Stimulated activated CD4-positive, alpha-beta T cell treated with anti-CD3 and anti-CD28 coated beads, TNF-alpha, amount 100 ng/mL, for 4 hours (primary cell): Measurements from ENCODE around the gene MIB2.
"Not testable (repeated sequence)": the region's sequence is repeated elsewhere in the genome, so short reads cannot be mapped to it uniquely, and the experiment has no call there.

Experiments used
- DNase-seq, 3 experiments: peaks; one replicate each; pipeline ENCODE4 v3.0.0-alpha.2; 2020; ENCODE audit warnings: low read depth in 3 of 3

MIB2 gene

GRCh38 chr1:1626207-1627141, 11.2 kb downstream of the MIB2 start:
- DNase-seq: no peak

DNA sequence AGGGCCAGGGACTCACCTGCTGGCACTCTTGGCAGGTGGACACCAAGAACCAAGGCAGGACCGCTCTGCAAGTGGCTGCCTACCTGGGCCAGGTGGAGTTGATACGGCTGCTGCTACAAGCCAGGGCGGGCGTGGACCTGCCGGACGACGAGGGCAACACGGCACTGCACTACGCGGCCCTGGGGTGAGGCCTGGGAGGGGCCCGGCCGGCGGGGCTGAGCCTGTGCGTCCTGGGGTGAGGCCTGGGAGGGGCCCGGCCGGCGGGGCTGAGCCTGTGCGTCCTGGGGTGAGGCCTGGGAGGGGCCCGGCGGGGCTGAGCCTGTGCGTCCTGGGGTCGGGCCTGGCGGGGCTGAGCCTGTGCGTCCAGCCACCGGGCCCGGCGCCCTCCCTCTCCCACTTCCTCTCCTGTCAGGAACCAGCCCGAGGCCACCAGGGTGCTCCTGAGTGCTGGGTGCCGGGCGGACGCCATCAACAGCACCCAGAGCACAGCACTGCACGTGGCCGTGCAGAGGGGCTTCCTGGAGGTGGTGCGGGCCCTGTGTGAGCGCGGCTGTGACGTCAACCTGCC, 12.0 kb downstream of the MIB2 start:
- no peak for DNase-seq

DNA sequence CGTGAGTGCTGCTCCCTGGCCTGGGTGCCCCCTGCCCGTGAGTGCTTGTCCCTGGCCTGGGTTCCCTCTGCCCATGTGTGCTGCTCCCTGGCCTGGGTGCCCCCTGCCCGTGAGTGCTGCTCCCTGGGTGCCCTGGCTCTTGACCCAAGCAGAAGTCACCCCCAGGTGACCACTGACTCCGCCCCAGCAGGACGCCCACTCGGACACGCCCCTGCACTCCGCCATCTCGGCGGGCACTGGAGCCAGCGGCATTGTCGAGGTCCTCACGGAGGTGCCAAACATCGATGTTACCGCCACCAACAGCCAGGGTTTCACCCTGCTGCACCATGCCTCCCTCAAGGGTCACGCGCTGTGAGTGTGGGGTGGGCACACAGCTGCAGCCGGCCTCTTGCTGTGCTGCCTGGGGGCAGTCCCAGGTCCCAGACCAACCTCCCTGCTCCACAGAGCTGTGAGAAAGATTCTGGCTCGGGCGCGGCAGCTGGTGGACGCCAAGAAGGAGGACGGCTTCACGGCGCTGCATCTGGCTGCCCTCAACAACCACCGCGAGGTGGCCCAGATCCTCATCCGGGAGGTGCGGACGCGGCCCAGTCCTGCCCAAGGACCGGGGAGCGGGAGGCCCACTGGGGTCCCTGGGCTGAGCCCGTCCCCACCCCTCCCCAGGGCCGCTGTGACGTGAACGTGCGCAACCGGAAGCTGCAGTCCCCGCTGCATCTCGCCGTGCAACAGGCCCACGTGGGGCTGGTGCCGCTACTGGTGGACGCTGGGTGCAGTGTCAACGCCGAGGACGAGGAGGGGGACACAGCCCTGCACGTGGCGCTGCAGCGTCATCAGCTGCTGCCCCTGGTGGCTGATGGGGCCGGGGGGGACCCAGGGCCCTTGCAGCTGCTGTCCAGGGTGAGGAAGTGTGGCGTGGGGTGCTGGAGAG, 12.8 kb downstream of the MIB2 start:
- DNase-seq: no peak

DNA sequence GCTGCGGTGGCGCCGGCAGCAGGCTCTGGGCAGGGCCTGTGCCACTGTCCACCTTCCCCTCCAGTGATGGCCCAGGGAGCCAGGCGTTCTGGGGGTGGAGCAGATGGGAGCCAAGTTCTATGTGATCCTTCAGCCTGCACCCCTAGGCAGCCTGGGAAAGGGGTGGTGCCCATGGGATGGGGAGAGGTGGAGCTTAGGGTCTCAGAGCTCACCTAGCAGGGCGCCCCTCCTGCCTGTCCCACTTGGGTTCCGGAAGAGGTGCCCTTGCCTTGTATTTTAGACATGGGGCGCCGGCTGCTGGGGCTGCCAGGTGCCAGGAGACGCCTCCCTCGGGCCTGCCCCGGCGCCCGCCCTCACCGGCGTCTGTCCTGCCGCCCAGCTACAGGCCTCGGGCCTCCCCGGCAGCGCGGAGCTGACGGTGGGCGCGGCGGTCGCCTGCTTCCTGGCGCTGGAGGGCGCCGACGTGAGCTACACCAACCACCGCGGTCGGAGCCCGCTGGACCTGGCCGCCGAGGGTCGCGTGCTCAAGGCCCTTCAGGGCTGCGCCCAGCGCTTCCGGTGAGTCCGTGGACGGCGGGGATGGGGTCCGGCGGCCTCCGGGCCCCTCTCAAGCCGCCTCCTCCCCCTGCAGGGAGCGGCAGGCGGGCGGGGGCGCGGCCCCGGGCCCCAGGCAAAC, 13.6 kb downstream of the MIB2 start:
- DNase-seq: no peak

DNA sequence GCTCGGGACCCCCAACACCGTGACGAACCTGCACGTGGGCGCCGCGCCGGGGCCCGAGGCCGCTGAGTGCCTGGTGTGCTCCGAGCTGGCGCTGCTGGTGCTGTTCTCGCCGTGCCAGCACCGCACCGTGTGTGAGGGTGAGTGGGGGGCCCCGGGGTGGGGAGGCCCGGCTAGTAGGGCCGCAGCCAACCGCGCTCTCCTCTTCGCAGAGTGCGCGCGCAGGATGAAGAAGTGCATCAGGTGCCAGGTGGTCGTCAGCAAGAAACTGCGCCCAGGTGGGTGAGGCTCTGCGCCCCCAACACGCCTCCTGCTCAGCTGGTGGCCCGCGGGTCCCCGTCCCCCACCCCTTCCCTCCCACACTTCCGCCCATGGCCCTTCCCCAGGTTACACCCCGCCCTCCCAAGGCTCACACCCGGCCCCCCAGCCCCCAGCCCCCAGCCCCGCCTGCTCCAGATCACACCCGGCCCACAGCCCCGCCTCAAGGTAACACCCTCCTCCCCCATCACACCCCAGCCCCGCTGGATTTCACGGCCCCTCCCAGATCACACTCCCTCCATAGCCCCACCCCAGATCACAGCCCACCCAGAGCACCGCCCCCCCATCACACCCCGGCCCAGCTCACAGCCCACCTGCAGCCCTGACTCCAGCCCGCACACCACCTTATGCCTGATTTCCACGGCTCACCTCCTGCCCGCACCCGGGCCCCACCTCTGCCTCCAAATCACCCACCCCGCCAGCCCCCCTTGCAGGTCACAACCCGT, 14.3 kb downstream of the MIB2 start:
- peak; percentile 48 to 66 (median 66) for DNase-seq

DNA sequence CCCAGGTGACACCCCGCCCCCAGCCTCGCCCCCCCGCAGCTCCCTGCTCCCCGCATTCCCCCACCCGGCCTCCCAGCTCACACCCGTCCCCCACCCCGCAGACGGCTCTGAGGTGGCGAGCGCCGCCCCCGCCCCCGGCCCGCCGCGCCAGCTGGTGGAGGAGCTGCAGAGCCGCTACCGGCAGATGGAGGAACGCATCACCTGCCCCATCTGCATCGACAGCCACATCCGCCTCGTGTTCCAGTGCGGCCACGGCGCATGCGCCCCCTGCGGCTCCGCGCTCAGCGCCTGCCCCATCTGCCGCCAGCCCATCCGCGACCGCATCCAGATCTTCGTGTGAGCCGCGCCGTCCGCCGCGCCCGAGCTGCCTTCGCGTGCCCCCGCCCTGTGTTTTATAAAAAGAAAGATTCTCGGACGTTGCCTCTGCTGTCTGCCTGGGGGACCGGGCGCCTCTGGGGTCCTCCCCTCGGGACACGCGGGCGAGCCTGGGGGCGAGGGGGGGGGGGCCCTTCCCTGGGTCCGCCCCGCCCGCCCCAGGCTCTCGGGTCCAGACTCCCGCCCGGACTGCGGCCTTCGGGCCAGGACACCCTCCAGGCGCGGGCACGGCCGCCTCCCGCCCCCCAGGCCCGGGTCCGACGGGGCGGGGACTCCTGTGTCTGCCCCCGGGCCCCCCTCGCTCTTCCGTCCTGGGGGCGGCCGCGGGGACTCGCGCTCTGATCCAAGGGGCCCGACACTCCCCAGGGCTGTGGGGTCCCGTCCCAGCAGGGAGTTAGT, 15.1 kb downstream of the MIB2 start:
- DNase-seq: peak; percentile 81 to 91 (median 89)

DNA sequence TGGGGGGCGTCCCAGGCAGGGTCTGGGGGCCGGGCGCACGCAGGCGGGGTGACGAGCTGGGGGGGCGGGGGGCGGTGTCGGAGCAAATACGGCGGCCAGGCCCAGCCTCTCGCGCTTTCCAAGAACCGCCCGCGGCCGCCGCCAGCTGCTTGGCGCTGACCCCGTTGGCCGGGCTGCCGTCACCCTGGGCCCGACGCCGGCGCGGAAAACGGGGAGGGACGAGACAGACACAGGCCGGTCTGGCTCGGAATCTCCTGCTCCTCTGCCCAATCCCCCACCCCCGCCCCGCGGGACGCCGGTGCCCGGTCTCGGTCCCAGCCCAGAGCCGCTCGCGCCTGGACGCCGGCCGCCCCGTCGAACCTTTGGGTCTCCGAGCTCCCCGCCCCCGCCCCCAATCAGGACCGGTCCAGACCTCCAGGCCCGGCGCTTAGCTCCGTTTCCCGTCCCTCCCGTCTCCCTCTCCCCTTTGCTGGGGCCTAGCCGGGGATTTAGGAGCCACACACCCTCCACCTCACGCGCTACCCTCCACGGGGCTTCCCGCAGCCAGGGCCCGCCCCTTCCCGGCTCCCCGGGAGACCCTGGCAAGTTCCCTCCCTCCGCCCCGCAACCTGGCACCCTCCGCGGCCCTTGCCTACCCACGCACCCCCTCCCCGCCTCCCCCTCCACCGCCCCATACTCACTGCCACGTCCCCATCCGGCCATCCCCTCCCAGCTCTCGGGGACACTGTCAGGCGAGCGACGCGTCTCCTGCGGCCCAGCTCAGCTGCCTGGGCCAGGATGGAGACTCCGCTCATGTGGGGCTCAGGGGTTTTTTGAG, 15.9 kb downstream of the MIB2 start:
- DNase-seq: no peak

GRCh38 chr1:1631782-1632420, 16.6 kb downstream of the MIB2 start, which contains the start of gene MMP23B:
TSS of gene MMP23B (plus strand) at chr1:1632173. CDS start at chr1:1632219, 46 bp downstream.
- DNase-seq: no peak

GRCh38 chr1:1633409-1633808, 18.1 kb downstream of the MIB2 start:
- DNase-seq: not testable (repeated sequence)

- not testable (repeated sequence) for DNase-seq
These were observed 19.3 kb downstream of the MIB2 start for GRCh38 chr1:1634613-1635012.

DNA sequence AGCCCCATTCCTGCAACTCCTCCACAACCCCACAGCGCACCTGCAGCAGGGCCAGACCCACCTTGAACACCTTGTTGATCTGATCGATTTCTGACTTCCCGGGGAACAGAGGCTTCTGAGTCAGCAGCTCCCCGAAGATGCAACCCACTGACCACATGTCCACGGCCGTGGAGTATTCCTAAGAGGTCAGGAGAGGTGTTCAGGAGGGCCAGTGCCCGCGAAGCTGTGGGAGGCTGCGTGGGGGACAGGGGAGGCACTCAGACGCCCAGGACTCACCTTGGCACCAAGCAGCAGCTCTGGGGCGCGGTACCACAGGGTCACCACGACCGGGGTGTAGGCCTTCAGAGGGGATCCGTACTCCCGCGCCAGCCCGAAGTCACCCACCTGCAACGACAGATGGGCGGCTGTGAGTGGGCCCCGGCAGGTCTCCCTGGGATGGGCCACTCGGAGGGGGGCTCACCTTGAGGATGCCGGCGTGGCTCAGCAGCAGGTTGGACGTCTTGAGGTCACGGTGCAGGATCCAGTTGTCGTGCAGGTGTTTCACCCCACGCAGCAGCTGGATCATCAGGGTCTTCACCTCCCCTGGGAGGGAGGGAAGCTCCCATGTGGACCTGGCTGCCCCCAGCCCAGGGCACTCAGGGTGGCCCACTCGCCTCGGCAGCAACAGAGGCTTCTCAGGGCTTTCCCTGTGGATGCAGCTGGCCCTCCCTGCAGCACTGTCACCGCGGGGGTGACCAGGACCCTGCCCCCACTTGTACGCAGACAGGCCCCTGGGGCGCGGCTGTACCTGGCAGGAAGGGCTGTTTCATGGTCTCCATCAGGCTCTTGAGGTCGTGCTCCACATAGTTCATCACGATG, 21.6 kb downstream of the MIB2 start:
- DNase-seq: not testable (repeated sequence)

DNA sequence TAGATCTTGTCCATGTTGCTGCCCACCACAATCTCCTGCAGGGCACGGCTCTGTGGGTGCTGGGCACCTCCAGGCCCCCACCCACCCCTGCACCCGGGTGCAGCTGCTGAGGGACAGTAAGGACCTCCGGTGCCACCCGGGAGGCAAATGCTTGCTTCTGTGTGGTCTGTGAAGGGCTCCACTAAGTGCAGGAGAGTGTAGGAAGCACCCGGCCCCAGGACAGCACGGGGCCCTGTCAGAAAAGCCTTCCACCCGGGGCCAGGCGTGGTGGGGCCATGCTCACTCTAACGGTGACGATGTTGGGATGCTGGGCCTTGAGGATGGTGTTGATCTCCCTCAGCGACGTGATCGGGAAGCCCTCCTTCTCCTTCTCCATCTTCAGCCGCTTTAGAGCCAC, 22.2 kb downstream of the MIB2 start:
- not testable (repeated sequence) for DNase-seq

- not testable (repeated sequence) for DNase-seq
These were observed 23.2 kb downstream of the MIB2 start for GRCh38 chr1:1638528-1638927.

- DNase-seq: not testable (repeated sequence)
These were observed 24.1 kb downstream of the MIB2 start for GRCh38 chr1:1639368-1639767.

GRCh38 chr1:1640081-1640480, 24.8 kb downstream of the MIB2 start:
- DNase-seq: not testable (repeated sequence)

DNA sequence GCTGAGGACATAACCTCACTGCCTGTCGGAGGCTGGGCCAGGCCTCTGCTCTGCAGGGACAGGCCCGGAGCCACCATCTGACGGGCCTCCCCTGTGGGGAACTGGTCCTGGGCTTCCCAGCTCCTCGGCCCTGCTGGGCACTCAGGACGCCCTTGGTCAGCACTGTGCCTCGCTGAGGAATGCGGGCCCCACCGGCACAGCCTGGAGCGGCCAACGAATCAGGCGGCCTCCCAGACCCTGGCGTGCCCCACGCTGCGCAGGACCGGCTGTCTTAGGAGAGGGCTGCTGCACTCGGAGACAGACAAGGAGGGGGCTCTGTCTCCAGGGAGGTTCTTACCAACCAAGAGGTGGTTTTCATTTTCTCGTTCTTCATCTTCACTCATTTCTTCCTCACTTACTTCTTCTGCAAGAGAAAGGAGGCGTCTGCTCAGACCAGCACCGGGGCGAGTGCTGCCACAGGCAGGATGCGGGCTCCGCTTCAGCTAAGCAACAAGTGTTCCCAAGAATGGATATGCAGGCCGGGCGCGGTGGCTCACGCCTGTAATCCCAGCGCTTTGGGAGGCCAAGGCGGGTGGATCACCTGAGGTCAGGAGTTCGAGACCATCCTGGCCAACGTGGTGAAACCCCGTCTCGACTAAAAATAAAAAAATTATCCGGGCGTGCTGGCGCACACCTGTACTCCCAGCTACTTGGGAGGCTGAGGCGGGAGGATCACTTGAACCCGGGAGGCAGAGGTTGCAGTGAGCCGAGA, 25.6 kb downstream of the MIB2 start:
- not testable (repeated sequence) for DNase-seq

DNA sequence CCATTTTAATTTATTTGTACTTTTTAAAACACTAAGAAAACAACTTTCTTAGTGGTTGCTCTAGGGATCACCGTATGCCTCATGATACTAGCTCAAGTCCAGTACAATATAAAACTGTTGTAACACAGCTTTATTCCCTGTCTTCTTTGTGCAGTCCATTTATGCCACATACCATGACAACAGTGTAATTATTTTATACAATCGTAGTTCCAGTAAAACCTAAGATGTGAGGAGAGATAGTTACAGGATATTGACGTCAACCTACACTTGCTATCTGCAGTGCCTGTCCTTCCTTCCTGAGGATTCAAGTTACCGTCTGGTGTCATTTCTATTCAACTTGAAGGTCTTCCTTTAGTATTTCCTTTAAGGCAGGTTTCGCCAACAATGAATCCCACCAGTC, 31.0 kb downstream of the MIB2 start:
- DNase-seq: not testable (repeated sequence)
